GM12891 (cell line): ENCODE measurements around the gene GBP5.

Source experiments
- POLR2A ChIP-seq: IDR thresholded peaks from 2 replicates; pipeline ENCODE4 v1.6.1; 2011; ENCODE audit warnings: low read depth, low read length, control low read depth
- POLR2AphosphoS5 ChIP-seq: IDR thresholded peaks from 2 replicates; pipeline ENCODE4 v1.6.1; 2011; ENCODE audit warnings: low read depth, low read length, control low read depth

- TF ChIP-seq POLR2A: no peak
- no peak for TF ChIP-seq POLR2AphosphoS5
Measured at GRCh38 chr1:89277725-89278124, 5.1 kb upstream of the GBP5 start.
